ENCODE data around the gene OR11A1. TPM values are rescaled to one million over a fixed set of nuclear protein-coding genes. Genes with fewer than 3 reads are reported as not detected.

Gene OR11A1
- total RNA-seq, 1 experiment from 2014 or later: not detected

GRCh38 chr6:29399525-29399924, 57.3 kb downstream of the OR11A1 start:
- Histone ChIP-seq H3K27me3 (ENCODE audit: insufficient read depth, low read length) (no peaks in the 10 kb centered on the region), H2BK15ac (ENCODE audit: low read depth, low read length) (no peak overlapping the region), H4K5ac (ENCODE audit: insufficient read length, low read depth, low read length) (no peak overlapping the region), H3K4ac (ENCODE audit: low read depth, low read length) (no peak overlapping the region), H3K4me1 (ENCODE audit: insufficient read depth, low read length) (no peaks in the 10 kb centered on the region), H3K4me2 (ENCODE audit: insufficient read depth, insufficient read length, low read length) (no peak overlapping the region), H3K79me2 (ENCODE audit: insufficient read depth, low read length) (no peaks in the 10 kb centered on the region), H3K18ac (ENCODE audit: insufficient read length, low read depth, low read length) (no peak overlapping the region), H4K20me1 (ENCODE audit: control insufficient read depth, insufficient read depth, insufficient read length) (no peaks in the 10 kb centered on the region), H3T11ph (ENCODE audit: low read length) (no peak overlapping the region), H2BK5ac (ENCODE audit: insufficient read length, low read length) (no peak overlapping the region), H3K9me3 (ENCODE audit: control insufficient read depth, low read depth, low read length) (no peaks in the 10 kb centered on the region), H3K9ac (ENCODE audit: extremely low read depth, insufficient read length, low read length) (no peak overlapping the region), H3K23me2 (ENCODE audit: insufficient read length, low read depth, low read length, poor library complexity, severe bottlenecking) (no peaks in the 10 kb centered on the region), H2BK12ac (ENCODE audit: insufficient read length, low read depth, low read length) (no peak overlapping the region), H2AK5ac (ENCODE audit: insufficient read length, low read length) (no peak overlapping the region), H3K79me1 (ENCODE audit: insufficient read depth, low read depth, low read length, poor library complexity, severe bottlenecking) (no peaks in the 10 kb centered on the region), H3K27ac (ENCODE audit: insufficient read length, low read depth, low read length) (no peak overlapping the region), H3K14ac (ENCODE audit: insufficient read depth, low read length) (no peak overlapping the region), H2BK120ac (ENCODE audit: low read depth, low read length, poor library complexity, severe bottlenecking) (no peak overlapping the region), H4K8ac (replicated peaks; ENCODE audit: insufficient read length, low read depth, low read length) (no peak overlapping the region), H2AFZ (ENCODE audit: low read length) (no peak overlapping the region), H2BK20ac (ENCODE audit: low read depth, low read length, poor library complexity, severe bottlenecking) (no peak overlapping the region), H3K56ac (ENCODE audit: insufficient read length, low read depth, low read length) (no peak overlapping the region), H3K23ac (ENCODE audit: insufficient read length, low read depth, low read length) (no peak overlapping the region), H4K91ac (ENCODE audit: insufficient read length, low read depth, low read length) (no peak overlapping the region)
- Mint-ChIP-seq H3K4me1 (peaks cover 7% of the 10 kb centered on the region in 2 experiments), H3K27ac (no peak overlapping the region), H3K27me3 (ENCODE audit: low read depth) (peaks cover 3% of the 10 kb centered on the region; the same call in 1 of the 2 replicates), H3K36me3 (ENCODE audit: insufficient read depth in 1 of 3, low read depth in 3 of 3) (no peaks in the 10 kb centered on the region; a peak in 1 of 7 replicates), H3K4me3 (no peak overlapping the region), H3K9me3 (no peaks in the 10 kb centered on the region)
- no peak for DNase-seq
- whole genome bisulfite sequencing (ENCODE audit: extremely low coverage, insufficient read length, low lambda C conversion rate): no CpG with 5 or more reads among the region's 2 CpGs
- no peak for TF ChIP-seq CTCF (conservative IDR thresholded peaks at IDR 0.05)
